ENCODE data around the gene ZXDC.

- TF ChIP-seq POLR2A (IDR thresholded peaks at IDR 0.05) (no peak), CTCF (IDR thresholded peaks at IDR 0.05) (no peak), POLR2AphosphoS5 (IDR thresholded peaks at IDR 0.05; ENCODE audit: insufficient read depth in 1 of 2, low read depth in 1 of 2) (no peak)
Measured at GRCh38 chr3:126480206-126480605, 4.5 kb upstream of the ZXDC start.
